COLO668 (cell line): ENCODE results near the gene LHFPL3.

Source experiments
- DNase-seq: peaks from one replicate; lab custom pipeline; 2025; ENCODE audit not compliant: unreplicated experiment; lab: John Stamatoyannopoulos, UW

The LHFPL3 gene

DNA sequence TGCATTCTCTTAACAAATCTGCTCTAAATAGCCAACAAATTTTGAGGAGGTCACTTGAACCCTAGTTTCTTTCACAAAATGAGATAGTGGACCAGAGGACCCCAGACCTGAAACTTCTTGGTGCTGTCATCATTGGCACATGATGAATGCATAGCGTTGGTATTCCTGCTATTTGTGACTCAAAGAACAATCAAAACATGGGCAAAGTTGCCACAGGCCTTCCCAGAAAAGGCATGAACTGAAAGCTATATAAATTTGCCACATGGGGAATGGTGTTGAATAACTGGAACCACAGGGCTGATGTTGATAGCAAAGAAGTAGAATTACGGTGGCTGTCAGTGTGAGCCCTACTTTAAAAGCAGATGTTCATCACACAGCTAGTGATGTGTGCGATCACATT lies 465.8 kb downstream of the LHFPL3 start:
- DNase-seq = no peak

DNA sequence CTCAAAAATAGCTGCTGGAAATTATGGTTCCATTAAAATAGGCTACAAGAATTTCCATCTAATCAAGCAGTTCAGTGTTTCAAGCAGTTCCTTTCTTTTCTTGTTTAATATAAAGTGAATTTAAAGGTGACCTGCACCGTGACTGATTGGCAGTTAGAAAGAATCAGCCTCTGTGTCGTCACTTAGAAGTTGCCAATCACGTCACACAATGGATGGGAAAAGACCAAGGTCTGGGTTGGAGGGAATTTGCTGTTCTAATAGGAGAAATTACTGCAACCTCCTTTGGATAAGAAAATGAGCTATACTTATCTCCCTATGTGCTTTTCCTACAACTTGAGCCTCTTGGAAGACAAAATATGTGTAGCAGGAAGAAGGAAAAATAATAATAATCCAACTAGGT lies 466.2 kb downstream of the LHFPL3 start:
- DNase-seq = no peak

DNA sequence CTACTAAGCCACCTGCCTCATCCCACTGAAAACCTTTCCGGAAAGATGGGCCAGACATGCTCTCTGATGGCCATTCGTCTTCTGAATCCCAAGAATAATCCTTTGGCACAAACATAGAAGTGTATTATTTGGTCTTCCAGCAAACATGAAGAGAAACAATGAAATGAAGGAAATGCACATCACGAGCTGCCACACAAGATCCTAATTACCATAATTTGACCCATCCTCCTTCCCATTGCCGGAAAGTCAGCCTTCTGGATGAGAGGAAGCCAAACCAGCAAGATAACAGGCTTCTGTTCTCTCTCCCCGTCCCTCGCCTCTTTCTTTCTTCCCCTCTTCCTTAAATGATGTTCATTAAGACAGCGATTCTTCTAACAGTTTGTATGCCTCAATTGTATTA lies 466.7 kb downstream of the LHFPL3 start:
- no peak for DNase-seq

DNA sequence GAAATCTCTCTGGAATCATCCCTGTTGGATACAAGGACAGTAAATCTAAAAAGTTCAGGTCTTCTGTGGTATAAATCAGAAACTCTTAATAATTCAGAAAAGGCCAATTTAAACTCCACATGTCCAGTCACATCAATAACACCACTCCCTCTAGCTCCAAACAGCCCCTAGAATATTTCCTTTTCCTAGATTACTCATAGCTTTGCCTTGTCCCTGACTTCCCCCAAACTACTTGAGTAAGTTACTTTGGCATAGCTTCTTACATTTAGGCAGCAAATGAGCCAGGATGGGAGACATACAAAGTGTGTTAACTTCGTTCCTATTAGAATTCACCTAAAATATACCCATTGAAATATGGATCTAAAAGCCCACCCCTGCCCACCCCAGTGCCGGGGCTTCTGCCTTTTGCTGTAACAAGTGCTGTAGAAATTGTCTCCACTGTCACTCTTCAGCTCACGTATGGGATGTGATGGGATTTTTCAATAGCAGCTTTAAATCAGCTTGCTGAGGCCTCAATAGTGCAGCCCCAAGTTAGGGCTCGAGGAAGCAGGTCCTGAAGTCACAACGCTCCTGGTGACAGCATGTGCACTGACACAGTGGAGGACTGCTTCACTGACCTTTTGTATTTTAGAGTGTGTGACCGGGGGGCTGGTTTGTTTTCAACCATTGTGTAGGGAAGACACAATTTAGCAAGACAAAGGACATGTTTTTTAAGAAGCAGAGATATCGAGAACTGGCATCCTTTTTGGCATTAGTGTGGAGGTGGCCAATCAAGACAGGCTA lies 467.4 kb downstream of the LHFPL3 start:
- DNase-seq = no peak

- no peak for DNase-seq
Measured at GRCh38 chr7:104800307-104800706, 471.9 kb downstream of the LHFPL3 start.

GRCh38 chr7:104801022-104801421 lies 472.6 kb downstream of the LHFPL3 start:
- DNase-seq = no peak

- DNase-seq = no peak
Measured at GRCh38 chr7:104803931-104804330, 475.5 kb downstream of the LHFPL3 start.

DNA sequence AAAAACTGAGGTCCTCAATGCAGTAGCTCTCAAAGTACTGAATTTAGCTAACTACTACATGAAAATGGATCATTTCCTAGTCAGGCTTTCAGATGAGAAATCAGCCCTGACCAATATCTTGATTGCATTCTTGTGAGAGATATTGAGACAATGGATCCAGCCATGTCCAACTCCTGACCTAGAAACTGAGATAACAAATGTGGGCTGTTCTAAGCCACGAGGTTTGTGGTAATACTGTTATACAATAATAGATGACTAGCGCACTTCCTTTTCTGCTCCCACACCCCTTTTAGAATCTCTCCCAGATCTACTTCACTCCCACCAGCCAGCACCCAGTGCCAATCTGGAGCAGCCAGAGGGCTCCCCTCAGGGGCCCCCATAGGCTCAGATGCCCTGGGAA lies 476.3 kb downstream of the LHFPL3 start:
- no peak for DNase-seq

DNA sequence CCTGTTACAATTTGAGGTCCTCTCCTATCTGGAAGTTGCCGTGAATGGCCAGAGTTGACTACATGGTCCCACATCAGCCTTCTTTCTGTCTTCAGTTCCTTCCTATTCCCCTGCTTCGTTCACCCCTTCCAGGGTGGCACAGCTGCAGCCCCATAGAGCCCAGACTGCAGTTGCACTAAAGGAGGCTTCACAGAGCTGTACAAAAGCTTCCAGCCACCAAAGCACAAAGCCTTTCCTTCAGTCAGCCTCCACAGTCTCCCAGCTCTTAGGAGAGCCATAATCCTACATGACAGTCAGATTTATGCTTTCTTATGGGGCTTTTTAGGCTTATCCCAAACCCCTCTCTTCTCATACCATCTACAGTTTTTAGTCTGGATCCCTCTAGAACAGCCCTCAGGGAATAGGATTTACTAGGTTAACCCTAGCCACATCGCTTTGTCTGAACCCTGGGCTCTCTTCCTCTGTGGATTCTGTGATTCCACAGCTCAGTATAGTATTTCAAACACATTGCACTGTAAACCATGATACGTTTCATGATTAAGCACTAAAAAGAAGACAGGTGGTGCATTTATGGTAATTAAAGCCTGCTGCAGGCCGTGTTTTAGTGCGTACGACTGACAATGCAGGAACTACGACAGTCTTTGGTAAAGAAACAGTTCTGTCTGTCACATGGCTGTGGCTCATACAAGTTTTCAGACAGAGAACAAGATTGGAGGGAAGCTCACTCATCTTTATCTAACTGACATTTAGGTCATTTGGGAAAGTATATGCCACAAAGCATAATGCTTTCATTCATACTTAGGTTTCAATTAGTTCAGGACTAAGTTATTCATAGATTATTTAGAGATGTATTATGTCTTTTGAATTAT lies 477.3 kb downstream of the LHFPL3 start:
- no peak for DNase-seq

- DNase-seq = no peak
Measured at GRCh38 chr7:104807671-104808070, 479.3 kb downstream of the LHFPL3 start.

- no peak for DNase-seq
Measured at GRCh38 chr7:104809906-104810305, 481.5 kb downstream of the LHFPL3 start.

DNA sequence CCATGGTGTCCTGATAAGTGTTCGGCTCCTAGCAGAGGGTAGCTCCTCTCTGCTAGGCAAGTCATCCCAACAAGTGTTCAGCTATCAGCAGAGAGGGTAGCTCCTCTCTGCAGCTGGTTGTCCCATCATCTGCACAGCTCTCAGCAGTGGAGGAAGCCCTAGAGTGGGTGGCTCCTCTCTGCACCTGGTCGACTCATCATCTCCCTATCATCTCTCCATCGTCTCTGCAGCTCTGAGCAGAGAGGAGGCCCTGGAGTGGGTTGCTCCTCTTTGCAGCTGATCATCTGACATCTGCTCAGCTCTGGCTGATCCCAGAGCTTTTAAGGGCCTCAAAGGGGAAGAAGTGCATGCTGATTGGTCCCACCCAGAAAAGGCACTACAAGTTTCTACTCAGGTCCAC lies 485.7 kb downstream of the LHFPL3 start:
- DNase-seq = no peak

DNA sequence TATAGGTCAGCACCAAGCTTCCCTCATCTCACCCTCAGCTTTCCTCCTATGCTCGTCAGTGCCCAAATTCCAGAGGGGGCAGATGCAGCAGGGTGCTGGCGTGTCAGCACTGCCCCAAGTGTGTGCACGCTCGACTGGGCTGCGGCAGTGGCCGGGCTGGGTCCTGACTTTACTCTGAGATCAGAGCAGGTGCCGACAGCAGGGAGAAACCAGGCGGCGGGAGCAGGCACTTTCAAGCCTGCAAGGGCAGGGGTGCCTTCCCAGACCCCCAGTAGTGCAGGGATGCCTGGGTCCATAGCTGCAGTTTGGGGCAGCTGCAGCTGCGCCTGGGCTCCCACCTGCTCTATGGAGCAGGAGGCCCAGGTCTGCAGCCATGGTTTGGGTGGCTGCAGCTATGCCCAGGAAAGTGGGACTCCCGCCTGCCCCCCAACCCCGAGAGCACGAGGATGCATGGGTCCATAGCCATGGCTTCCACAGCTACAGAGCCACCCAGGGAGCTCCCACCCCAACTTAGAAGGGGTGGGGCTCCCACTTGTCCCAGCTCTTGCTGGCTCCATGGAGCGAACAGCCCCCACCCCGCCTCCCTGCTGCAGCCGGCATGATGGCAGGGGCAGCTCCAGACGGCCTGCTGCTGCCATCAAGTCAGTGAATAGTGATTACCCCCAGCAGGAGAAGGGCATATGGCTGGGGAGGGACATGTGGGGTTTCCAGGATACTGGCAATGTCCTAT lies 486.4 kb downstream of the LHFPL3 start:
- DNase-seq = no peak

GRCh38 chr7:104816537-104816936 lies 488.1 kb downstream of the LHFPL3 start:
- DNase-seq = no peak

DNA sequence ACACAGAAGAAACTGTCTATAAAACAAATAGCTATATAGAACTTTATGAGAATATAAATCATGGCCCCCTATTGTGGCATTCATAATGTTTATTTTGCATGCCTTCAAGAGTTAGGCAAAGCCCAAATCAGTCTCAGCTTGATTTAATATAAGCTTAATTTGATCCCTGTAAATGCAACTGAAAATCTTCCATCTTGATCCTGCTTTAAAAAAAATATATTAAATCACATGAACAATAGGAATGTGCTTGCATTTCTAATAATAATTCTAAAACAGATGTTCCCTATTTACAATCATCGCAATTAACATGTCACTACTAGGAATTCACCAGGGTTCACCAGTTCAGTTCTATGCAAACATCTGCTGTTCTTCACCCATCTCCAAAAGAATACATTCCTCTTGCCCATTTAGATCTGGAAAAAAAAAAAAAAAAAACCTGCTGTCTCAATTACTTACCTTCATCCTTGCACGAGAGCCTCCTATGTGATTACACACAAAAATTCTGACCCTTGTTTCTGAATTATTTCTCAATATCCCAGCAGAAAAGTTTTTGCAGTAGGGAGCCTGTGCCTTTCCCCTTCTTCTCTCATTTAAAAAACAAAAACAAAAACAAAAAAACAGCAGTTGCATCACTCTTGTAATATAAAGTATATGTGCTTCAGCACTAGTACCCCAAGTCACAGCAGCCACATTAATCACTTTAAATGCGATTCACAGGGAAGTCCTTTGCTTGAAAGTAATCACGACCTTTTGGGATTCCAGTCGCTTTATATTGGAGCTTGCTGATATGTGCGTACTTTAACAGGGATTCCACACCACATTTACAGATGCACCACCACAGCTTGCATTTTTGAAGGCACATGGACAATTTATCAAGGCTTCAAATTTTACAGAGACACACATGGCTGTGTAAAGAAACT lies 490.8 kb downstream of the LHFPL3 start:
- no peak for DNase-seq

DNA sequence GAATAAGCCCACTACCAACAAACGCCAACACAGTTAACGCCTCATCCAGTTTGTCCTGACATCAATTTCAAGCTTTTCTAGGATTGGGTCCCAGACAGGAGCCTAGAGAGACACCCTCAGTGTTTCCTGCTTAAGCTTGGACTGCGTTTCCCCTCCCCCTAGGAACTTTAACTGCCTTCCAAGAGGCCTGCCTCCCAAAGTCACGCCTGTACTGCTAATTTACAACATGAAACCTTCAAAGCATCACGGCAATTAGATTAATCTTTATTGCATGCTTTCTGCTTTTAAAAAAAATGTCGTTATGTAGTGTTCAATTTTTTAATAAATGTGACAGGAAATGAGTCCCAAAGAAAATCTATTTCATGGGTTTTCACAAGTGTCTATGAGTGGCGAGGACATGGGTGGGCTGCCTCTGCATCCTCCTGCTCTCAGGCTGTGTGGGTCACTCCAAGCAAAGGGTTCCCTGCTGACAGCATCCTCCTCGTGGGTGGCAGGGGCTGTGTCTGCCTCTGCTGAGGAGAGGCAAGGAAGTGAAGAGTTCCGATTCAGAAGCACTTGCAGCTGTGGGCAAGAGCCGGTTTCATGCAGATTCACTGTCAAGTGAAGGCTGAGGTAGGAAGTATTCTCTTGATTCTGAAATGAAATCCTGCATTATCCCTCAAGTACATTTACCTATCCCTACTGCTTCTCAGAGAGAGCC lies 492.6 kb downstream of the LHFPL3 start:
- DNase-seq = no peak

DNA sequence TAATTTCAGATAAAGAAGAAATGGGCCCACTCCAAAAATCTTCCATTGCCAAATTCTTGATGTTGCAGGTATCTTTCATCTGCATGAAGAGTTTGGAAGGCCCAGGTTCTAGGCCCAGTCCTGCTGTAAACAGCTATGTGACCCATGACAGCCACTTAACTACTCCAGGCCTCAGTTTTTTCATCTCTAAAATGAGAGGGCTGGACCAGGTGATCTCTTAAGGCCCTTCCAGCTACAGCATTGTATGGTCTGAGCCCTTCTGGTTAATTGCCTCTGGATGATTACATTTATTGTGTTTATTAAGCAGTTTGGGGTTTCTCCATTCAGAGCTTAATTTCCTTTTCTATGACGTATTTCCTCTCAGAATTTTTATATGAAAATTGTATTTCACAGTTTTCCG lies 494.8 kb downstream of the LHFPL3 start:
- DNase-seq = no peak

DNA sequence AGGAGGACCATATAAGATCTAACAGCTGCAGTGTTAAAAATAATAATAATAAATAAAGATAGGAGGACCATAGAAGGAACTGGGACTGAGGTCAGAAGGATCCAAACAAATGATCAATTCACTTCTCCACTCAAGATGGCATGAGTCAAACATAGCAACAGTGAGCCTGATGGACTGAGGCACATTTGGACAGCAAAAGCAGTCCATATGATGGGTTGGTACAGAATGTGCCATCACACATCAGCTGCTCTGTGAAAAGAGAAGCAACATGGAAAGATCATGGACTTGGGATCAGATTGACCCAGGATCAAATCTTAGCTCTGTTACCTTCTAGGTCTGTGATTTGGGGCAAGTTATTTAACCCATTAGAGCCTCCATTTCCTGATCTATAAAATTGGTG lies 496.7 kb downstream of the LHFPL3 start:
- DNase-seq = no peak

GRCh38 chr7:104826135-104826534 lies 497.7 kb downstream of the LHFPL3 start:
- no peak for DNase-seq

DNA sequence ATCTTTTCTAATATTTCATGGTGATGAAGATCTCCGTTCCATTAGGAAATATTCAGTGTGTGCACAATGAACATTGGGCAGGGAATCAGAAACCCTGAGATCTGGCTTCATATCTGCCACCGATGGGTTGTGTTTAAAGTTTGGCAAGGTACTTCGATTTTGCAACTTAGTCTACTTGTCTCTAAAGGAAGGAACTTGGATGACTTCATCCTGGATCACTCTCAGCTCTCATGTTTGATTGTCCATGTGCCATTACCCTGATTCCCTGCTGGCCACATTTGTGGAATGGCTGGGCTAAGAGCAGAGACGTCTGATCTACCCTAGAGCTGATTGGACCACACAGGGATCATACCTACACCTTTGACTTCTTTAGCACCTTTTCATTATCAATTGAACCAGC lies 508.6 kb downstream of the LHFPL3 start:
- DNase-seq = no peak
